ENCODE data around the gene ARPC5.
"Not testable (repeated sequence)": the region's sequence is repeated elsewhere in the genome, so short reads cannot be mapped to it uniquely, and the experiment has no call there.

The ARPC5 gene

DNA sequence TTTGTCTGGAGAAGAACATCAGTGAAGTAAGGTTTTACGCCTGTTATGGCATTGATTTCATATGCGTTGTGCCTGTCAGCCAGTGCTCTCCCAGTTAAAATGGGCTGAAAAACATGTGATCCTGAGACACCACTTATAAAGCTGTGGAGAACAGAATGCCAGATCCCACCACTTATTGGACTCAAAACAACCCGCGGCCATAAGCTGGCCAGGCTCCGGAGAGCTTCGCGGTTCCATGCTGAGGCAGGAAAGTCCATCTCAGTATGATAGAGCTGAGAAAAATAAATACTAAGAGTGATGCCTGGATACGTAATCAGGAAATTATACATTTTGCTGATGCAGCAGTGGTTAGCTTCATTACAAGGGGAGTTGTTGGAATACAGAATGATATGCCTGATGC, 12.5 kb upstream of the ARPC5 start:
- in situ Hi-C loops (cut with HindIII; ENCODE audit: low sequenced_read_pairs): no loop called here

DNA sequence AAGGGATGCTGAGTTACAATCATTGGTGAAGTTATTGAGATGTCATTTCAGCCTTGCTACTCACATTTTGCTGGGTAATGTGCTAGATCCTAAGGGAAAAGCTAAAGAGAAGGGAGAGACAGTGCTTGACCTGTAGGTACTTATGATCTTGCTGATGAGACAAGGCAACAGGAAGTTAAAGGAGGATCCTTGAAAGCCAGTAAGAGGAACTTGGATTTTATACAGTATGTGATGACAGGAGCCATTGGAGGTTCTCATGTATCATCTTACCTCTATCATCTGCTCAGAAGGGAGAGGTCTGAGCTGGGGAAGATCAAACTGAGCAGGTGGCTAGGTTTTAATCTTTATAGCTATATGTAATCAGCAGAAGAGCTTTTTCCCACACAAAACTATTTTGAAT, 11.2 kb upstream of the ARPC5 start:
- in situ Hi-C loops (cut with HindIII; ENCODE audit: low sequenced_read_pairs): no loop called here

GRCh38 chr1:183645531-183645930, 9.9 kb upstream of the ARPC5 start:
- in situ Hi-C loops (cut with HindIII; ENCODE audit: low sequenced_read_pairs): no loop called here

DNA sequence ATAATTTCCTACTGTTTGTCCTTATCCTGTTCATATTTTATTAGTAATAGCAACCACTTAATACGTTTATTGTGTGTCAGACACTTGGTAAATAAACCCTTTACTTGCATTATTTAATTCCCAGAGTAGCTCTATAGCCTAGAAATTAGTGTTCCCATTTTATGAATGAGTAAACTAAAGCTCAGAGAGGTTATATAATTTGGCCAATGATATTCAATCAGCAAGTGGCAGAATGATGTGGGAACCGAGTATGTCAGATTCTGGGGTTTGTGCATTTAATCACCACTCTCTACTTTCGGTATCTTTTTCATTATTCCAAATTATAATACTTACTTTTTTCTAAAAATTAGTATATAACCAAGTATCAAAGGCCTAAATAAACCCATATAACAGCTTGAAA, 6.6 kb upstream of the ARPC5 start:
- in situ Hi-C loops (cut with HindIII; ENCODE audit: low sequenced_read_pairs): no loop called here

DNA sequence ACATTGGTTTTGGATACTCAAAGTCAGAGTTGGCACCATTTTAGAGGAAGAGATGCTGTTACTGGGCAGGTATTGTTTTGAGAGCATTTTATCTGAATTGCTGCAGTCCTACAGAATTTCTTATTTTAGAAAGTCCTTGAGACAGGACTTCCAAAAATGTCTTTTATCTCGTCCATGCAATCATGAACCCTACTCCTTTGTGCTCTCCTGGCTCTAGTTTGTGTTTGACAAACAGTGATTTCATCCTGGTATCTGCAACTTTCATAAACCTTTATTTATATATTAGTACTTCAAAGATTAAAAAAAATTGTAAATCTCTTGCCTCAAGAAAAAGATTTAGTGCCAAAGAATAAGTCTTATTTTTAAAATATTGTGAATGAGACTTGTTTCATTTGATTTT, 4.6 kb upstream of the ARPC5 start:
- in situ Hi-C loops (cut with HindIII; ENCODE audit: low sequenced_read_pairs): no loop called here

GRCh38 chr1:183638649-183639387, 3.2 kb upstream of the ARPC5 start:
- in situ Hi-C loops (cut with HindIII; ENCODE audit: low sequenced_read_pairs): no loop called here

- in situ Hi-C loops (cut with HindIII; ENCODE audit: low sequenced_read_pairs): no loop called here
Observed at GRCh38 chr1:183636783-183637182, 1.2 kb upstream of the ARPC5 start.

GRCh38 chr1:183636334-183636682, 725 bp upstream of the ARPC5 start:
- in situ Hi-C loops (cut with HindIII; ENCODE audit: low sequenced_read_pairs): no loop called here

DNA sequence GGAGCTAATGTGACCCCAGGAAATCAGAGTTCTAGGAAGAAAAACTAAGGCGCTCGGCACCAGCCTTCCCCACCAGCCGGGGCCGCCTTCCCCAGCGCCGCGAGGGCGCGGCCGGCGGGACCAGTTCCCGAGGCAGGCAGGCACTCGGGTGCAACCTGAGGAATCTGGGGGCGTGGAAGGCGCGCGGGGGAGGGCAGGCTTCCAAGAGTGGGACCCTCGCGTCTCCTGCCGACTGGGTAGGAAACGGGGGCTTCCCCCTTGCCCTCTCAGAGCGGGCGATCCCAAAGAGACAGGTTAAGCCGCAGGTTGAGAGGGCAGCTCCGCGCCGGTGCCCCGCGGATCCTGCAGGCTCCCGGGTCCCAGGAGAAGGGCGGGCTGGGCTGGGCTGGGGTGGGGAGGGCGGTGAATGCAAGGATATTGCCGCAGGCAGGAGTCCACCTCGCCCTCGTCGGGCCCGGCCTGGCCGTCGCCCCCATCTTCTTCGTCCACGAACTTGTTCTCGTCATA, 431 bp downstream of the ARPC5 start:
- in situ Hi-C loops (cut with HindIII; ENCODE audit: low sequenced_read_pairs): no loop called here

- in situ Hi-C loops (cut with HindIII; ENCODE audit: low sequenced_read_pairs): no loop called here
Observed at GRCh38 chr1:183634429-183635065, 1.0 kb downstream of the ARPC5 start.

DNA sequence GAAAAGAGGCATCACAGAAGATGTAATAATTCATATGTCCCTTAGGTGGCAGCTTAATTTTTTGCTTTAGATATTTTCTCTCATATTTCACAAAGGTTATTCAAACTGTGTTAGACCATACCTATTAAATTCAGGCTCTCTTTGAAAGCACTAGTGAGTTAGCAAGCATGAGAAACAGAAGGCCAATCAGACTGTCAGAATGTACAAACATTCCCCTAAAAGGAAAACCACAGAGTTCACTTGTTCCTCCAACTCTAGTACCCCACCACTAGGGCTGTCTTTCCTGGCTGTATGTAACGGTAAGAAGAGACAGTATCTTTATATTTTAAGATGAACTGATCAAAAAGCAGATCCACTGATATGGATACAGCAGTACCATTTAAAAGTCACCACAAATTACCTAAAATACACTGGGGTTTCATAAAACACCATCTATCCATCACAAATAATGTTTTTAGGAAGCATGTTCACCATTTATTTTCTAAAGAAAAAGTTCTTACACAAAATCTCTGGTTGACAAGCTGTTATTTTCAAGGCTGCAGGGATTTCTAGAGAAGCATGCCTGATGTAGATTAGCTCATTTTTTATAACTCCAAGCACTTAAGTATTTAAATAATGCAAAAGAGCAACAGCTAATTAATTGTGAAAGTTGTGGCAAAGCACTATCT, 1.8 kb downstream of the ARPC5 start:
- in situ Hi-C loops (cut with HindIII; ENCODE audit: low sequenced_read_pairs): no loop called here

GRCh38 chr1:183632964-183633363, 2.6 kb downstream of the ARPC5 start:
- in situ Hi-C loops (cut with HindIII; ENCODE audit: low sequenced_read_pairs): no loop called here

DNA sequence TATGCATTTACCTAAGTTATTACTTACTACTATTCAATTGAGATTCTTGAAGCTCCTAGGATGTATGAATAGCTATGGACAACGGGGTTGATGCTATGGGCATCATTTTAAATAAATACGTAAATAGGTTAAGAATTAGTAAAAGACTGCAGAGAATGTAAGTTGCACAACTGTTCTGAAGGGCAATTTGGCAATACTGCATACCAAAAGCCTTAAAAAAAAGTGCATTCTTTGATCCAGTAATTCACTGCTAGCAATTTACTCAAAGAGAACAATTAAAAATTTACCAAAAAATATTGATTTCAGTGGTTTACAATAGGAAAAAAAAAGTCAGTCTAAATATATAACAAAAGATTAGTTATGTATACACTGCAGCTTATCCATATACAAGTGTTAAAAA, 3.5 kb downstream of the ARPC5 start:
- in situ Hi-C loops (cut with HindIII; ENCODE audit: low sequenced_read_pairs): no loop called here

DNA sequence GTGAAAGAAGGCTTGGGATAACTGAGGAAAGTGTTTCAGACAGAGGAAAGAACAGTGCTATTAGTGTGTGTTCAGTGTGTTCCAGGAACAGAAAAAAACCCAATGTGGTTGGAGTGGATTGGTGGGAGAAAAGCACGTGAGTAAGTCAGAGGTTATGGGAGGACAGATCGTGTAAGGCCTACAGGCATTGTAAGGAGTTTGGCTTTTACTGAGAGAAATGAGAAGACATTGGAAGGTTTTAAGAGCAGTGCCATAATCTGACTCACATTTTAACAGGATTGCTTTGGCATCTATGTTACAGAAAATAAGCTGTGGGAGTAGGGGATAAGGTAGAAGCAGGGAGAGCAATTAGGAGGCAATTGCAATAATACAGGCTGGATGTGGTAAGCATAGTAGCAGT, 4.8 kb downstream of the ARPC5 start:
- in situ Hi-C loops (cut with HindIII; ENCODE audit: low sequenced_read_pairs): no loop called here

DNA sequence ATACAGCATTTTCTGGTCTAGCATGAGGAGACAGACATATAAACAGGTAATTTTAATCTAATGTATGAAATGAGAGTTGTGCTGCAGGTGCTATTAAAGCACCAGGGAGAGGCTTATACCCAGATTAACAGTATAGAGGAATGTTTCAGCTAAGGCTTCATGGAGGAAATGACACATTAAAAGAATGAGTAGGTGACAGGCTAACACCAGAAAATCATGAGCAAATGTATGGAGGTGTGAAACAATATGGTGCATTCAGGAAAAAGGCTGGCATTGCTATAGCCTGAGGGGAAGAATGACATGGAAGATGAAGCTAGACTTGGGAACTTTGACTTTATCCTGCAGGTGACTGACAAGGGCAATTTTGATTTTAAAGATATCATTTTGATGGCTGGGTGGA, 7.0 kb downstream of the ARPC5 start:
- in situ Hi-C loops (cut with HindIII; ENCODE audit: low sequenced_read_pairs): no loop called here

GRCh38 chr1:183626236-183626635, 9.3 kb downstream of the ARPC5 start:
- in situ Hi-C loops (cut with HindIII; ENCODE audit: low sequenced_read_pairs): not testable (repeated sequence)

DNA sequence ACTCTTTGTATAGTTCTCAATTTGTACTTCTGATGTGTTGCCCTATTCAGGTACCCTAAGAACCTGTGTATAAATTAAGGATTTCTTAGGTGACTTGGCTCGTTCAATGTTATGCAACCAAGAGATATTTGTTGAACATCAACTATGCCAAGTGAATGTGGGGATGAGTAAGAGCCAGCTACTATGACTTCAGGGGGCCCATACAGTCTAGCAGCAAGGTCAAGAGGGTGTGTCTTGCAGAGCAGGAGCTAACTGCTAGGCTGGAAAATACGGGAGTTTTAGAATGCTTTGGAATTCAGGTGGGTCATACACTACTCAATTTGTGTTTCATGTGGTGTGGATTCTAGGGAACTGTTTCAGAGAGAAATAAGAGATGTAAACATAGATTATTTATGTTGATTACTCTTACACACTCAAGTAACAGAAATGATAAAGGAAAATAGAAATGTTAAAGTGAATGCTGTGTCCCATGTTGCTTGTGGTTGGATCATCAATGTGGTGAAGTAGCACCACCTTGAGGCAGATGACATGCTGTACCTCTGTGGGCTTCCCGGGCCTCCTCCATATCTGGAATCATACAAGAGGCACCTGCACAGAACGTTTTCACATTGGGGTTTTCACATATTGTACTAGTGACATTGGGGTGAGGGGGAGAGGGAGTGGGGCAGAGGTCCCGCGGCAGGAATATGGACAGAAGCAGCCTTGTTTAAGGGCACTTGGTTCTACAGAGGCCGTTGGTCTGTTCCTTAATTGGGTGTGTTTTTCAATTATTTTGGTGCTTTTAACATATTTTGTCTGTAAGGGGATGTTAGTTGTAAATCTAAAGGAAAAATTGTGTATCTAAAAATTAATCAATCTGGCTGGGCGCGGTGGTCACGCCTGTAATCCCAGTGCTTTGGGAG, 12.4 kb downstream of the ARPC5 start:
- in situ Hi-C loops (cut with HindIII; ENCODE audit: low sequenced_read_pairs): no loop called here

GRCh38 chr1:183622013-183622412, 13.6 kb downstream of the ARPC5 start:
- in situ Hi-C loops (cut with HindIII; ENCODE audit: low sequenced_read_pairs): no loop called here

DNA sequence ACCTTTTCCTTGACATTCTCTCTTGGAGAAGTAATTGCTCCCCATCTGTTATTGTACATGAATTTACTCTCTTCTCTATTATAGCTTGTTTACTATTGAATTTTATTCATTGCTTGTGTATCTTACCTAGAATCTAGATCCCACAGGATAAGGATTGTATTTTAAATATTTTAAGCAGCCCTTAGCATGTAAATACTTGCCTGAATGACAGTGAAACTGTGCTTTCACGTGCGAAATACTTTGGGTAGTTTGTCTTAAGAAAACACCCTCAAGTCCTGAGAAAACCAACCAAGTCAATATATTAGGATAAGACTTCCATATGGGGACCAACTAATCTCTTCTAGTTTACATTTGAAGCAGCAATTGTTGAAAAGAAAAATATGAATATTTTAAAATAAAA, 15.3 kb downstream of the ARPC5 start:
- in situ Hi-C loops (cut with HindIII; ENCODE audit: low sequenced_read_pairs): no loop called here

DNA sequence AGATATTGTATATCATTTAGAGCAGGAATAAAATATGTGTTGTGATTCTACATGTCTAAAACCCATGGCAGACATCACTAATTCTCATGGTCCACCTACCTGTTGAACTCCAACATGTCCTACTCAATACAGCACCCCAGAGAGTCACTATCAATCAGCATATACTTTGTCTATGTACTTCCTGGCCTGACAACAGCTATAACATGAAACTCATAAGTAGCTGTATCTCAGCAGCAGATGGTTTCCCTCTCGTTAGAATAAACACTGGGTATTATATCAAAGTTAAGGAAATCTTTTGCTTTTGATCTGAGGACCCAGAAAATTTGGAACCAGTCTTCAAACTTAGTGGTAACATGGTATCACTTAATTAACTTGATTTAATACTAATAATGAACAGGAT, 15.8 kb downstream of the ARPC5 start:
- in situ Hi-C loops (cut with HindIII; ENCODE audit: low sequenced_read_pairs): no loop called here

GRCh38 chr1:183618202-183618601, 17.4 kb downstream of the ARPC5 start:
- in situ Hi-C loops (cut with HindIII; ENCODE audit: low sequenced_read_pairs): not testable (repeated sequence)
